H9 (cell line): ENCODE measurements around the gene TTLL1. TPM values are rescaled to one million over a fixed set of nuclear protein-coding genes. Genes with fewer than 3 reads are reported as not detected.

Source experiments
- DNase-seq: peaks from one replicate; pipeline ENCODE4 v3.0.0-alpha.2; 2017
- H2AFZ ChIP-seq: one replicate; pipeline ENCODE4 v1.6.1; 2013; ENCODE audit warnings: mild to moderate bottlenecking, low read length, control low read depth, moderate library complexity
- H2AK5ac ChIP-seq: 2 replicates; pipeline ENCODE4 v1.6.1; 2013; ENCODE audit warnings: low read length, control low read depth, mixed read lengths; ENCODE audit not compliant: insufficient read length
- H2BK120ac ChIP-seq: one replicate; pipeline ENCODE4 v1.6.1; 2013; ENCODE audit warnings: low read depth, mild to moderate bottlenecking, low read length, control low read depth, inconsistent platforms; ENCODE audit not compliant: poor library complexity, severe bottlenecking
- H2BK12ac ChIP-seq: 2 replicates; pipeline ENCODE4 v1.6.1; 2013; ENCODE audit warnings: low read length, control low read depth, mixed read lengths, low read depth; ENCODE audit not compliant: insufficient read length
- H2BK15ac ChIP-seq: 2 replicates; pipeline ENCODE4 v1.6.1; 2013; ENCODE audit warnings: low read depth, low read length, control low read depth
- H2BK20ac ChIP-seq: one replicate; pipeline ENCODE4 v1.6.1; 2013; ENCODE audit warnings: low read depth, mild to moderate bottlenecking, low read length, control low read depth, inconsistent platforms; ENCODE audit not compliant: poor library complexity, severe bottlenecking
- H2BK5ac ChIP-seq: 2 replicates; pipeline ENCODE4 v1.6.1; 2013; ENCODE audit warnings: low read length, control low read depth, mixed read lengths; ENCODE audit not compliant: insufficient read length
- H3K14ac ChIP-seq: 2 replicates; pipeline ENCODE4 v1.6.1; 2013; ENCODE audit warnings: low read length, control low read depth; ENCODE audit not compliant: insufficient read depth
- H3K18ac ChIP-seq: 2 replicates; pipeline ENCODE4 v1.6.1; 2013; ENCODE audit warnings: low read depth, mild to moderate bottlenecking, mixed read lengths, low read length, control low read depth; ENCODE audit not compliant: insufficient read length
- H3K23ac ChIP-seq: 2 replicates; pipeline ENCODE4 v1.6.1; 2013; ENCODE audit warnings: low read length, control low read depth, mixed read lengths, low read depth; ENCODE audit not compliant: insufficient read length
- H3K23me2 ChIP-seq: 2 replicates; pipeline ENCODE4 v1.6.1; 2013; ENCODE audit warnings: low read depth, mild to moderate bottlenecking, mixed read lengths, low read length, control low read depth; ENCODE audit not compliant: insufficient read length, poor library complexity, severe bottlenecking
- H3K27ac ChIP-seq: 2 replicates; pipeline ENCODE4 v1.5.1; 2013; ENCODE audit warnings: low read length, control low read depth, mixed read lengths, low read depth; ENCODE audit not compliant: insufficient read length
- H3K27me3 ChIP-seq: 2 replicates; pipeline ENCODE4 v1.6.1; 2013; ENCODE audit warnings: low read length, control low read depth, inconsistent platforms; ENCODE audit not compliant: insufficient read depth
- H3K4ac ChIP-seq: 2 replicates; pipeline ENCODE4 v1.6.1; 2013; ENCODE audit warnings: low read depth, mild to moderate bottlenecking, control low read depth, inconsistent platforms, low read length, moderate library complexity
- H3K4me1 ChIP-seq: 2 replicates; pipeline ENCODE4 v1.6.1; 2013; ENCODE audit warnings: low read length, control low read depth, inconsistent platforms; ENCODE audit not compliant: insufficient read depth
- H3K4me2 ChIP-seq: 2 replicates; pipeline ENCODE4 v1.6.1; 2013; ENCODE audit warnings: low read length, control low read depth, mixed read lengths; ENCODE audit not compliant: insufficient read length, insufficient read depth
- H3K56ac ChIP-seq: 2 replicates; pipeline ENCODE4 v1.6.1; 2013; ENCODE audit warnings: low read depth, mild to moderate bottlenecking, mixed read lengths, low read length, control low read depth; ENCODE audit not compliant: insufficient read length
- H3K79me1 ChIP-seq: 2 replicates; pipeline ENCODE4 v1.6.1; 2013; ENCODE audit warnings: low read depth, mild to moderate bottlenecking, moderate library complexity, low read length, control low read depth, inconsistent platforms; ENCODE audit not compliant: insufficient read depth, poor library complexity, severe bottlenecking
- H3K79me2 ChIP-seq: 2 replicates; pipeline ENCODE4 v1.6.1; 2013; ENCODE audit warnings: low read length, control low read depth, inconsistent platforms; ENCODE audit not compliant: insufficient read depth
- H3K9ac ChIP-seq: 2 replicates; pipeline ENCODE4 v1.6.1; 2013; ENCODE audit warnings: low read length, control low read depth, mixed read lengths; ENCODE audit not compliant: insufficient read length; ENCODE audit errors: extremely low read depth
- H3K9me3 ChIP-seq: one replicate; pipeline ENCODE4 v1.6.1; 2013; ENCODE audit warnings: low read depth, low read length, inconsistent platforms; ENCODE audit not compliant: control insufficient read depth
- H3T11ph ChIP-seq: one replicate; pipeline ENCODE4 v1.6.1; 2013; ENCODE audit warnings: mild to moderate bottlenecking, low read length, control low read depth, inconsistent platforms
- H4K20me1 ChIP-seq: one replicate; pipeline ENCODE4 v1.6.1; 2013; ENCODE audit not compliant: control insufficient read depth, insufficient read length, insufficient read depth
- H4K5ac ChIP-seq: 2 replicates; pipeline ENCODE4 v1.6.1; 2013; ENCODE audit warnings: low read depth, mild to moderate bottlenecking, mixed read lengths, low read length, control low read depth; ENCODE audit not compliant: insufficient read length
- H4K8ac ChIP-seq: replicated peaks from 2 replicates; pipeline ENCODE4 v1.6.1; 2013; ENCODE audit warnings: low read length, control low read depth, mixed read lengths, low read depth; ENCODE audit not compliant: insufficient read length
- H4K91ac ChIP-seq: 2 replicates; pipeline ENCODE4 v1.6.1; 2013; ENCODE audit warnings: low read depth, mild to moderate bottlenecking, moderate library complexity, mixed read lengths, low read length, control low read depth; ENCODE audit not compliant: insufficient read length
- H3K27ac Mint-ChIP-seq, 3 experiments: 2 replicates in 2 of 3; 3 replicates in 1 of 3; pipeline ENCODE4 v1.8.0; 2020 to 2021; ENCODE audit warnings: mixed read lengths in 3 of 3, mild to moderate bottlenecking in 1 of 3, moderate library complexity in 1 of 3
- H3K27me3 Mint-ChIP-seq: 2 replicates; pipeline ENCODE4 v1.8.0; 2021; ENCODE audit warnings: low read depth, mild to moderate bottlenecking, moderate library complexity, mixed read lengths
- H3K36me3 Mint-ChIP-seq, 3 experiments: 2 replicates in 2 of 3; 3 replicates in 1 of 3; pipeline ENCODE4 v1.8.0; 2020 to 2021; ENCODE audit warnings: low read depth in 3 of 3, mixed read lengths in 3 of 3; ENCODE audit not compliant: insufficient read depth in 1 of 3
- H3K4me1 Mint-ChIP-seq, 2 experiments: 2 replicates each; pipeline ENCODE4 v1.8.0; 2020; ENCODE audit warnings: mixed read lengths in 2 of 2
- H3K4me3 Mint-ChIP-seq, 2 experiments: 2 replicates in 1 of 2; 3 replicates in 1 of 2; pipeline ENCODE4 v1.8.0; 2020 to 2021; ENCODE audit warnings: mild to moderate bottlenecking in 2 of 2, mixed read lengths in 2 of 2, moderate library complexity in 1 of 2
- H3K9me3 Mint-ChIP-seq, 2 experiments: 2 replicates in 1 of 2; 3 replicates in 1 of 2; pipeline ENCODE4 v1.8.0; 2020; ENCODE audit warnings: mild to moderate bottlenecking in 2 of 2, mixed read lengths in 2 of 2, moderate library complexity in 1 of 2
- CTCF ChIP-seq: fragments of 200-600 bp; sonication (generic); conservative IDR thresholded peaks from 3 replicates; pipeline ENCODE4 v1.8.0; 2021; ENCODE audit warnings: antibody characterized with exemption, mild to moderate bottlenecking
- WGBS: extraction: QIAGEN DNeasy Blood & Tissue Kit; methylation state at CpG from one replicate; pipeline ENCODE4 v1.1.7; 2013; ENCODE audit warnings: missing lambda C conversion rate, low lambda C conversion rate, mixed read lengths; ENCODE audit not compliant: insufficient read length; ENCODE audit errors: extremely low coverage; 5-methylcytosine and 5-hydroxymethylcytosine counted together
- total RNA-seq: library from RNA; stranded (reverse); gene quantifications from 2 replicates; pipeline ENCODE4 v1.2.1, GENCODE V29; 2021

The TTLL1 gene
- total RNA-seq, 1 experiment from 2014 or later: 4.1 TPM

- H3K4ac ChIP-seq: no peak overlapping the region
- Mint-ChIP-seq H3K4me3 (peak overlapping the region; percentile 68 to 80), H3K27me3 (peaks cover 82% of the 10 kb centered on the region), H3K4me1 (peaks cover 9 to 32% of the 10 kb centered on the region in 2 experiments), H3K36me3 (no peaks in the 10 kb centered on the region), H3K9me3 (no peaks in the 10 kb centered on the region), H3K27ac (peak overlapping the region in 1 of 3 experiments; percentile 58; a peak in 3 of 7 replicates)
- no peaks in the 10 kb centered on the region for H3K79me1 ChIP-seq
- H3K27me3 ChIP-seq: peaks cover 30% of the 10 kb centered on the region
- no peak overlapping the region for H2AK5ac ChIP-seq
- H4K5ac ChIP-seq: no peak overlapping the region
- peaks cover 4% of the 10 kb centered on the region; the same call in 1 of the 2 replicates for H3K4me1 ChIP-seq
- WGBS: no CpG with 5 or more reads among the region's 32 CpGs
- no peak overlapping the region for H2BK5ac ChIP-seq
- no peak overlapping the region for H3K18ac ChIP-seq
- no peak overlapping the region; the same call in 1 of the 2 replicates for H3K14ac ChIP-seq
- H3K23ac ChIP-seq: no peak overlapping the region
- H4K20me1 ChIP-seq: no peaks in the 10 kb centered on the region
- H3T11ph ChIP-seq: no peak overlapping the region
- no peak overlapping the region for H3K56ac ChIP-seq
- H4K91ac ChIP-seq: no peak overlapping the region
- DNase-seq: peak; percentile 46
- H3K79me2 ChIP-seq: no peaks in the 10 kb centered on the region
- no peaks in the 10 kb centered on the region for H3K9me3 ChIP-seq
- no peak overlapping the region for H3K27ac ChIP-seq
- no peak overlapping the region for H2BK15ac ChIP-seq
- no peak overlapping the region for H2BK120ac ChIP-seq
- H3K4me2 ChIP-seq: peak overlapping the region; percentile 85
- no peak for TF ChIP-seq CTCF
- no peak overlapping the region for H2BK12ac ChIP-seq
- no peak overlapping the region for H2BK20ac ChIP-seq
- no peak overlapping the region for H4K8ac ChIP-seq
- no peak overlapping the region for H3K9ac ChIP-seq
- peaks cover 11% of the 10 kb centered on the region for H3K23me2 ChIP-seq
- no peak overlapping the region for H2AFZ ChIP-seq
These were observed 20.8 kb upstream of the TTLL1 start for GRCh38 chr22:43109921-43110443.
